ENCODE measurements around the gene SLC39A2. TPM values are rescaled to one million over a fixed set of nuclear protein-coding genes. Genes with fewer than 3 reads are reported as not detected.

The SLC39A2 gene
- polyA plus RNA-seq, 3 donors: not detected

- no peak overlapping the region for H3K4me3 ChIP-seq (replicated peaks in 1 of 3; ENCODE audit: low read depth in 2 of 3, low read length in 3 of 3)
- H3K9me3 Mint-ChIP-seq: peaks cover 0 to 1% (median 0%) of the 10 kb centered on the region in 7 donors
- H3K27me3 Mint-ChIP-seq (ENCODE audit: low read depth in 3 of 3): peaks cover 11 to 16% (median 15%) of the 10 kb centered on the region in 3 donors
- no peak overlapping the region for H3K27ac ChIP-seq (ENCODE audit: low read depth in 1 of 2, low read length in 2 of 2)
- no CpG with 5 or more reads among the region's 1 CpG for WGBS (ENCODE audit: insufficient coverage)
- H3K27me3 ChIP-seq (ENCODE audit: control insufficient read depth in 2 of 2, insufficient read depth in 2 of 2, low read length in 2 of 2): peaks cover 0 to 5% of the 10 kb centered on the region in 2 donors
- no peak overlapping the region for H3K9ac ChIP-seq (ENCODE audit: insufficient read depth, low read length, poor library complexity, severe bottlenecking)
- peaks cover 15% of the 10 kb centered on the region in 2 donors for H3K4me1 ChIP-seq (ENCODE audit: control insufficient read depth in 1 of 2, insufficient read depth in 2 of 2, low read length in 2 of 2)
- no peaks in the 10 kb centered on the region for H4K20me1 ChIP-seq (ENCODE audit: insufficient read depth, low read length)
- no peaks in the 10 kb centered on the region for H3K36me3 ChIP-seq (replicated peaks in 1 of 2; ENCODE audit: control insufficient read depth in 1 of 2, insufficient read depth in 2 of 2, low read length in 2 of 2)
- peaks cover 14% of the 10 kb centered on the region for H3K4me1 Mint-ChIP-seq
- no peaks in the 10 kb centered on the region for H3K9me3 ChIP-seq (replicated peaks in 1 of 2; ENCODE audit: control insufficient read depth in 1 of 2, insufficient read depth in 1 of 2, low read length in 2 of 2)
- no peak overlapping the region for H3K4me2 ChIP-seq (replicated peaks; ENCODE audit: extremely low read depth, low read length, poor library complexity, severe bottlenecking)
- no peak overlapping the region for H2AFZ ChIP-seq (ENCODE audit: insufficient read depth, low read depth, low read length, poor library complexity, severe bottlenecking)
- H3K27ac Mint-ChIP-seq: no peak overlapping the region
- H3K79me2 ChIP-seq (ENCODE audit: insufficient read depth, low read length): no peaks in the 10 kb centered on the region
- no peak for TF ChIP-seq CTCF (IDR thresholded peaks at IDR 0.05)
- intact Hi-C loops (cut with micrococcal nuclease): loop anchor here in 1 of 2 donors (5.0 to 10.0 kb wide), 3 partner anchors 54 to 96 kb away; no protein-coding TSS in a partner anchor
- no peak overlapping the region for H3K4me3 Mint-ChIP-seq
- DNase-seq: no peak
- no peaks in the 10 kb centered on the region for H3K36me3 Mint-ChIP-seq
Measured at GRCh38 chr14:21011136-21011535, 12.0 kb downstream of the SLC39A2 start.

GRCh38 chr14:21014761-21015190 lies 15.7 kb downstream of the SLC39A2 start:
- no peak overlapping the region for H3K9ac ChIP-seq (ENCODE audit: insufficient read depth, low read length, poor library complexity, severe bottlenecking)
- Mint-ChIP-seq H3K4me3 (no peak overlapping the region), H3K27ac (peak overlapping the region in 4 of 7 donors; percentile 43 to 89 (median 62)), H3K36me3 (no peaks in the 10 kb centered on the region), H3K4me1 (peaks cover 49% of the 10 kb centered on the region), H3K27me3 (ENCODE audit: low read depth in 3 of 3) (peaks cover 14 to 19% (median 18%) of the 10 kb centered on the region in 3 donors), H3K9me3 (peaks cover 0 to 1% (median 0%) of the 10 kb centered on the region in 7 donors)
- H4K20me1 ChIP-seq (ENCODE audit: insufficient read depth, low read length): no peaks in the 10 kb centered on the region
- H3K9me3 ChIP-seq (replicated peaks in 1 of 2; ENCODE audit: control insufficient read depth in 1 of 2, insufficient read depth in 1 of 2, low read length in 2 of 2): no peaks in the 10 kb centered on the region
- peak; percentile 92 for TF ChIP-seq CTCF (IDR thresholded peaks at IDR 0.05)
- H2AFZ ChIP-seq (ENCODE audit: insufficient read depth, low read depth, low read length, poor library complexity, severe bottlenecking): no peak overlapping the region
- H3K27ac ChIP-seq (ENCODE audit: low read depth in 1 of 2, low read length in 2 of 2): no peak overlapping the region
- 4% methylated on average over 4 of the region's 4 CpGs for whole genome bisulfite sequencing (ENCODE audit: insufficient coverage)
- DNase-seq: peak; percentile 71 to 85 (median 77)
- no peak overlapping the region for H3K4me3 ChIP-seq (replicated peaks in 1 of 3; ENCODE audit: low read depth in 2 of 3, low read length in 3 of 3)
- H3K36me3 ChIP-seq (replicated peaks in 1 of 2; ENCODE audit: control insufficient read depth in 1 of 2, insufficient read depth in 2 of 2, low read length in 2 of 2): no peaks in the 10 kb centered on the region
- no peaks in the 10 kb centered on the region for H3K79me2 ChIP-seq (ENCODE audit: insufficient read depth, low read length)
- no peak overlapping the region for H3K4me2 ChIP-seq (replicated peaks; ENCODE audit: extremely low read depth, low read length, poor library complexity, severe bottlenecking)
- intact Hi-C loops (cut with micrococcal nuclease): loop anchor here (2.0 to 10.0 kb wide), 5 partner anchors 43 to 93 kb away; partner anchors contain the start of gene RNASE8 (in 1 of the 2)
- peaks cover 0 to 5% of the 10 kb centered on the region in 2 donors for H3K27me3 ChIP-seq (ENCODE audit: control insufficient read depth in 2 of 2, insufficient read depth in 2 of 2, low read length in 2 of 2)
- peaks cover 48 to 52% of the 10 kb centered on the region in 2 donors for H3K4me1 ChIP-seq (ENCODE audit: control insufficient read depth in 1 of 2, insufficient read depth in 2 of 2, low read length in 2 of 2)
